GM04504 (cell line): Measurements from ENCODE around the gene SLC25A30.
"Not testable (repeated sequence)": the region's sequence is repeated elsewhere in the genome, so short reads cannot be mapped to it uniquely, and the experiment has no call there.

ENCODE experiments used
- DNase-seq: peaks from one replicate; pipeline ENCODE4 v3.0.0-alpha.2; 2012; ENCODE audit warnings: low read depth

The SLC25A30 gene

GRCh38 chr13:45367358-45367757 is 50.8 kb downstream of the SLC25A30 start:
- peak; percentile 69 for DNase-seq

- DNase-seq, result no peak
Measured at GRCh38 chr13:45365558-45365885, 52.7 kb downstream of the SLC25A30 start.

- no peak for DNase-seq
Measured at GRCh38 chr13:45364876-45365557, 53.2 kb downstream of the SLC25A30 start.

- no peak for DNase-seq
Measured at GRCh38 chr13:45362939-45363338, 55.2 kb downstream of the SLC25A30 start.

GRCh38 chr13:45361596-45362206 is 56.5 kb downstream of the SLC25A30 start:
- no peak for DNase-seq

GRCh38 chr13:45356966-45357672 is 61.1 kb downstream of the SLC25A30 start:
- DNase-seq, result no peak

GRCh38 chr13:45353895-45354294 is 64.3 kb downstream of the SLC25A30 start:
- no peak for DNase-seq

- no peak for DNase-seq
Measured at GRCh38 chr13:45352031-45352430, 66.1 kb downstream of the SLC25A30 start.

- no peak for DNase-seq
Measured at GRCh38 chr13:45350152-45350551, 68.0 kb downstream of the SLC25A30 start.

GRCh38 chr13:45349438-45349837 is 68.7 kb downstream of the SLC25A30 start:
- no peak for DNase-seq

- DNase-seq, result not testable (repeated sequence)
Measured at GRCh38 chr13:45344064-45344463, 74.1 kb downstream of the SLC25A30 start.
